IMR-90 (cell line): ENCODE data around the gene FAM168B. TPM values are rescaled to one million over a fixed set of nuclear protein-coding genes. Genes with fewer than 3 reads are reported as not detected.
"Not testable (repeated sequence)": the region's sequence is repeated elsewhere in the genome, so short reads cannot be mapped to it uniquely, and the experiment has no call there.

Experiments used
- ATAC-seq: fragments of 200-7000 bp; cut with Tn5 transposase; 2 replicates; pipeline ENCODE4 v1.9.1; 2020; ENCODE audit warnings: low read depth, mild to moderate bottlenecking, moderate library complexity
- BruUV-seq: library from RNA; stranded (reverse); fragments of 400-500 nt; replicated peaks from 2 replicates; lab custom pipeline; 2021; lab: Mats Ljungman, UMichigan
- CTCF ChIA-PET: fragments of 300-600 bp; formaldehyde crosslinking; extraction: SDS; loops from one replicate; lab custom pipeline; 2021; ENCODE audit warnings: antibody characterized with exemption; lab: Yijun Ruan, JAX
- POLR2A ChIA-PET: fragments of 300-600 bp; sonication (Branson Sonifier 250); formaldehyde crosslinking; loops from one replicate; lab custom pipeline; 2022; ENCODE audit warnings: antibody characterized with exemption; ENCODE audit not compliant: unreplicated experiment; lab: Charles Lee
- DNase-seq: peaks from one replicate; pipeline ENCODE4 v3.0.0; 2013
- H2AFZ ChIP-seq: replicated peaks from 2 replicates; pipeline ENCODE3; 2013; ENCODE audit warnings: low read length, mild to moderate bottlenecking; ENCODE audit not compliant: poor library complexity
- H2AK5ac ChIP-seq: 2 replicates; pipeline ENCODE4 v1.6.1; 2013; ENCODE audit warnings: low read depth, low read length, inconsistent platforms
- H2AK9ac ChIP-seq: replicated peaks from 2 replicates; pipeline ENCODE3; 2013; ENCODE audit warnings: mild to moderate bottlenecking, low read depth, low read length, moderate library complexity; ENCODE audit not compliant: poor library complexity
- H2BK120ac ChIP-seq: 2 replicates; pipeline ENCODE4 v1.6.1; 2013; ENCODE audit warnings: low read depth, low read length, inconsistent platforms
- H2BK15ac ChIP-seq: 3 replicates; pipeline ENCODE4 v1.6.1; 2013; ENCODE audit warnings: low read depth, low read length, inconsistent platforms
- H2BK20ac ChIP-seq: 2 replicates; pipeline ENCODE4 v1.6.1; 2013; ENCODE audit warnings: low read depth, mild to moderate bottlenecking, inconsistent platforms, low read length, moderate library complexity
- H2BK5ac ChIP-seq: 2 replicates; pipeline ENCODE4 v1.6.1; 2013; ENCODE audit warnings: mild to moderate bottlenecking, low read depth, low read length, inconsistent platforms; ENCODE audit not compliant: poor library complexity, severe bottlenecking
- H3K14ac ChIP-seq: replicated peaks from 2 replicates; pipeline ENCODE4 v1.6.1; 2013; ENCODE audit warnings: low read depth, low read length, inconsistent platforms
- H3K18ac ChIP-seq: 2 replicates; pipeline ENCODE4 v1.6.1; 2013; ENCODE audit warnings: low read depth, low read length, control low read depth
- H3K23ac ChIP-seq: 2 replicates; pipeline ENCODE4 v1.6.1; 2013; ENCODE audit warnings: low read depth, low read length, inconsistent platforms
- H3K27ac ChIP-seq: 2 replicates; pipeline ENCODE4 v1.5.1; 2013; ENCODE audit warnings: mild to moderate bottlenecking, control low read depth, low read length; ENCODE audit not compliant: insufficient read depth
- H3K27me3 ChIP-seq: 2 replicates; pipeline ENCODE4 v1.6.1; 2013; ENCODE audit warnings: low read length; ENCODE audit not compliant: control insufficient read depth, insufficient read depth
- H3K36me3 ChIP-seq: 2 replicates; pipeline ENCODE4 v1.6.1; 2013; ENCODE audit warnings: low read length, mixed read lengths; ENCODE audit not compliant: control insufficient read depth, insufficient read depth
- H3K4ac ChIP-seq: 2 replicates; pipeline ENCODE4 v1.6.1; 2013; ENCODE audit warnings: low read depth, low read length, inconsistent platforms
- H3K4me1 ChIP-seq: 2 replicates; pipeline ENCODE4 v1.6.1; 2013; ENCODE audit warnings: low read length, mixed read lengths; ENCODE audit not compliant: control insufficient read depth, insufficient read depth
- H3K4me2 ChIP-seq: 2 replicates; pipeline ENCODE4 v1.6.1; 2013; ENCODE audit warnings: low read depth, mild to moderate bottlenecking, control low read depth, low read length, moderate library complexity
- H3K4me3 ChIP-seq: 2 replicates; pipeline ENCODE4 v1.5.1; 2013; ENCODE audit warnings: low read depth, mild to moderate bottlenecking, control low read depth, low read length, moderate library complexity; ENCODE audit not compliant: insufficient read depth
- H3K56ac ChIP-seq: 2 replicates; pipeline ENCODE4 v1.6.1; 2013; ENCODE audit warnings: low read length, inconsistent platforms; ENCODE audit not compliant: insufficient read depth; ENCODE audit errors: extremely low read depth
- H3K79me1 ChIP-seq, 2 experiments: 2 replicates each; pipeline ENCODE4 v1.6.1; 2013; ENCODE audit warnings: low read length in 2 of 2, inconsistent platforms in 1 of 2, low read depth in 1 of 2
- H3K9ac ChIP-seq: 2 replicates; pipeline ENCODE4 v1.6.1; 2013; ENCODE audit warnings: low read depth, low read length, control low read depth
- H3K9me1 ChIP-seq: 2 replicates; pipeline ENCODE4 v1.6.1; 2013; ENCODE audit warnings: low read length, inconsistent platforms; ENCODE audit not compliant: insufficient read depth
- H3K9me3 ChIP-seq: 2 replicates; pipeline ENCODE4 v1.6.1; 2013; ENCODE audit warnings: low read length; ENCODE audit not compliant: control insufficient read depth, insufficient read depth
- H4K20me1 ChIP-seq: 2 replicates; pipeline ENCODE4 v1.6.1; 2013; ENCODE audit warnings: low read length, inconsistent platforms; ENCODE audit not compliant: insufficient read depth
- H4K5ac ChIP-seq: 2 replicates; pipeline ENCODE4 v1.6.1; 2013; ENCODE audit warnings: mild to moderate bottlenecking, low read depth, low read length, control low read depth
- H4K8ac ChIP-seq, 2 experiments: 2 replicates each; pipeline ENCODE4 v1.6.1; 2013; ENCODE audit warnings: low read depth in 2 of 2, low read length in 2 of 2, control low read depth in 1 of 2, inconsistent platforms in 1 of 2
- H4K91ac ChIP-seq: 2 replicates; pipeline ENCODE4 v1.6.1; 2013; ENCODE audit warnings: low read depth, low read length, inconsistent platforms; ENCODE audit not compliant: insufficient read depth
- BHLHE40 ChIP-seq: fragments of 150-350 bp; IDR thresholded peaks from 2 replicates; pipeline ENCODE4 v1.6.1; 2016; ENCODE audit warnings: mild to moderate bottlenecking, low read depth, low read length
- CEBPB ChIP-seq: IDR thresholded peaks from 2 replicates; pipeline ENCODE4 v1.6.1; 2012; ENCODE audit warnings: low read depth, low read length, improper control_type of control experiment
- FOS ChIP-seq: fragments of 150-350 bp; IDR thresholded peaks from 2 replicates; pipeline ENCODE4 v1.6.1; 2016; ENCODE audit warnings: low read depth, low read length
- NFE2L2 ChIP-seq: fragments of 150-350 bp; IDR thresholded peaks from 2 replicates; pipeline ENCODE4 v1.6.1; 2016; ENCODE audit warnings: low read depth, mild to moderate bottlenecking, low read length
- WGBS, 2 experiments: methylation state at CpG; one replicate each; pipeline versions ENCODE4 v1.1.5 to v1.1.7; 2013; ENCODE audit warnings: missing lambda C conversion rate in 2 of 2; ENCODE audit not compliant: insufficient read length in 1 of 2; ENCODE audit errors: extremely low coverage in 2 of 2; 5-methylcytosine and 5-hydroxymethylcytosine counted together
- dilution Hi-C: fragments of 300-500 bp; cut with HindIII; formaldehyde crosslinking; loops from one replicate; pipeline ENCODE4 v1.14.3; 2018; ENCODE audit warnings: low sequenced_read_pairs; ENCODE audit not compliant: unreplicated experiment
- in situ Hi-C: fragments of 300-500 bp; cut with MboI; formaldehyde crosslinking; loops from 3 replicates; pipeline ENCODE4 v1.14.3; 2019; ENCODE audit warnings: low sequenced_read_pairs, inconsistent platforms, mixed read lengths
- intact Hi-C: fragments of 100-400 bp; cut with micrococcal nuclease; formaldehyde crosslinking; loops from 2 replicates; pipeline ENCODE4 v1.10.0; 2022
- polyA plus RNA-seq, 3 experiments: library from polyadenylated mRNA; depleted of rRNA; stranded (reverse); fragments of >200 nt; gene quantifications; 2 replicates each; pipeline ENCODE4 v1.2.3, GENCODE V29; 2012; ENCODE audit warnings: low replicate concordance in 1 of 3
- total RNA-seq: library from RNA; depleted of rRNA; stranded (reverse); fragments of >200 nt; gene quantifications from 2 replicates; pipeline ENCODE4 v1.2.3, GENCODE V29; 2012
- TF ChIP-seq, protein P1 (sequence below): fragments of 150-350 bp; IDR thresholded peaks from 2 replicates; pipeline ENCODE4 v1.6.1; 2016; ENCODE audit warnings: low read depth, mild to moderate bottlenecking, low read length, moderate library complexity, borderline replicate concordance

FAM168B gene
- total and polyA plus RNA-seq, 2 of the 4 experiments (the other 2 are of a cell fraction), result 76.4 to 106 TPM

DNA sequence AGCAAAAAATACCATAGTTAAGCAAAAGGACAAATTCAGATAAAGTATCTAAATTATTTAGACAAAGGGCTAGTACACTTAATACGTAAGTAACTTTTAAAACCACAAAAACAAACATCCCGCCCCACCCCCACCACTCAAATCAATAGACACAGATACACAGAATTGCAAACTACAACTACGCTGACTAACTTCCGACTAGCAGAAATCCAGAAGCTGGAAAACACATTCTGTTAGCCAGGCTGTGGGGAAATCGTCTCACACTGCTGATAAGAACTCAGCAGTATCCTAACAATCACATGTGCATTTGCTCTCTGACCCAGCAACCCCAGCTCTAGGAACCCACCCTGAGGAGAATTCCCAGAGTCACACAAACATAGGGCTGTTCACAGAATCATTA, 16.6 kb downstream of the FAM168B start:
- ATAC-seq, result no peak
- H4K20me1 ChIP-seq, result peaks cover 51% of the 10 kb centered on the region
- H4K91ac ChIP-seq, result no peak overlapping the region
- no peak overlapping the region for H3K56ac ChIP-seq
- ChIA-PET CTCF (interaction anchor here (0.6 to 1.1 kb wide), 3 partner anchors 16 to 347 kb away, joined by 3 to 4 read pairs (median 4); no protein-coding TSS in a partner anchor), POLR2A (interaction anchor here (0.6 kb wide), 1 partner anchor 10 kb away, joined by 3 read pairs; no protein-coding TSS in a partner anchor)
- peaks cover 18% of the 10 kb centered on the region for H3K9me1 ChIP-seq
- no peak overlapping the region for H3K4ac ChIP-seq
- H2AK9ac ChIP-seq, result no peak overlapping the region
- peak overlapping the region; percentile 11; the same call in 1 of the 2 replicates for H3K23ac ChIP-seq
- peak overlapping the region; percentile 29; the same call in 1 of the 2 replicates for H3K27ac ChIP-seq
- H2BK120ac ChIP-seq, result no peak overlapping the region
- H3K4me1 ChIP-seq, result peaks cover 3% of the 10 kb centered on the region; the same call in 1 of the 2 replicates
- H2AFZ ChIP-seq, result no peak overlapping the region
- in situ Hi-C loops, result no loop called here
- no peak overlapping the region for H4K5ac ChIP-seq
- TF ChIP-seq, protein P1, sequence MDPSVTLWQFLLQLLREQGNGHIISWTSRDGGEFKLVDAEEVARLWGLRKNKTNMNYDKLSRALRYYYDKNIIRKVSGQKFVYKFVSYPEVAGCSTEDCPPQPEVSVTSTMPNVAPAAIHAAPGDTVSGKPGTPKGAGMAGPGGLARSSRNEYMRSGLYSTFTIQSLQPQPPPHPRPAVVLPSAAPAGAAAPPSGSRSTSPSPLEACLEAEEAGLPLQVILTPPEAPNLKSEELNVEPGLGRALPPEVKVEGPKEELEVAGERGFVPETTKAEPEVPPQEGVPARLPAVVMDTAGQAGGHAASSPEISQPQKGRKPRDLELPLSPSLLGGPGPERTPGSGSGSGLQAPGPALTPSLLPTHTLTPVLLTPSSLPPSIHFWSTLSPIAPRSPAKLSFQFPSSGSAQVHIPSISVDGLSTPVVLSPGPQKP, result no peak
- TF ChIP-seq FOS, result no peak
- TF ChIP-seq BHLHE40, result no peak
- no peak for TF ChIP-seq CEBPB
- TF ChIP-seq NFE2L2, result no peak
- no peaks in the 10 kb centered on the region for H3K9me3 ChIP-seq
- WGBS, 2 experiments, result no CpG with 5 or more reads among the region's 5 CpGs
- DNase-seq, result no peak
- no peak overlapping the region for H4K8ac ChIP-seq
- H2AK5ac ChIP-seq, result no peak overlapping the region
- peaks cover 52% of the 10 kb centered on the region for H3K36me3 ChIP-seq
- H3K27me3 ChIP-seq, result no peaks in the 10 kb centered on the region
- no peak overlapping the region for H3K9ac ChIP-seq
- H3K14ac ChIP-seq, result 0 out of 2 replicates have a peak overlapping the region, but pooled peaks have one; percentile 9
- no peak overlapping the region for H3K4me3 ChIP-seq
- no TSS peak for BruUV-seq
- intact Hi-C loops, result no loop called here
- no peak overlapping the region for H3K4me2 ChIP-seq
- H3K79me1 ChIP-seq, result peaks cover 28 to 72% of the 10 kb centered on the region in 2 experiments
- dilution Hi-C loops, result no loop called here
- no peak overlapping the region for H2BK20ac ChIP-seq
- no peak overlapping the region for H2BK5ac ChIP-seq
- no peak overlapping the region for H3K18ac ChIP-seq
- H2BK15ac ChIP-seq, result no peak overlapping the region

- in situ Hi-C loops, result not testable (repeated sequence)
These were observed 17.7 kb downstream of the FAM168B start for GRCh38 chr2:131075578-131075977.

More at GRCh38 chr2:131075578-131075977, 17.7 kb downstream of the FAM168B start:
- H2BK20ac ChIP-seq, CTCF ChIA-PET, dilution Hi-C loops, H2BK120ac ChIP-seq, H3K4me3 ChIP-seq, H4K91ac ChIP-seq, ATAC-seq, H3K4me1 ChIP-seq, DNase-seq, POLR2A ChIA-PET, H3K14ac ChIP-seq, H2BK15ac ChIP-seq, H3K18ac ChIP-seq, H3K4me2 ChIP-seq, H3K27ac ChIP-seq, H3K56ac ChIP-seq, H3K9ac ChIP-seq, H3K27me3 ChIP-seq, BruUV-seq, H4K8ac ChIP-seq, H2AK9ac ChIP-seq, H3K23ac ChIP-seq, H2BK5ac ChIP-seq, H2AFZ ChIP-seq, H4K5ac ChIP-seq, H3K4ac ChIP-seq, intact Hi-C loops, H3K9me3 ChIP-seq, H2AK5ac ChIP-seq: not testable (repeated sequence)
- Histone ChIP-seq H4K20me1 (peaks cover 57% of the 10 kb centered on the region), H3K9me1 (peaks cover 16% of the 10 kb centered on the region), H3K36me3 (peaks cover 55% of the 10 kb centered on the region), H3K79me1 (peaks cover 25 to 71% of the 10 kb centered on the region in 2 experiments)
- 100% methylated on average over 1 of the region's 15 CpGs; no CpG with 5 or more reads in 1 of the 2 experiments for WGBS, 2 experiments
